KG1 (cell line): ENCODE results near the gene TBCD.
"Not testable (repeated sequence)": the region's sequence is repeated elsewhere in the genome, so short reads cannot be mapped to it uniquely, and the experiment has no call there.

ENCODE experiments used
- DNase-seq: peaks from one replicate; lab custom pipeline; 2025; lab: John Stamatoyannopoulos, UW

Gene TBCD

GRCh38 chr17:82729479-82730260 lies 22.2 kb upstream of the TBCD start:
- DNase-seq: no peak

- DNase-seq: no peak
Measured at GRCh38 chr17:82732118-82732743, 19.6 kb upstream of the TBCD start.

GRCh38 chr17:82734987-82735866 lies 16.6 kb upstream of the TBCD start, which contains the start of gene FN3K:
TSS of gene FN3K (plus strand) at chr17:82735615. CDS start at chr17:82735637, 22 bp downstream.
- DNase-seq: no peak

- DNase-seq: no peak
Measured at GRCh38 chr17:82736511-82737185, 15.2 kb upstream of the TBCD start.

GRCh38 chr17:82737967-82738877 lies 13.6 kb upstream of the TBCD start:
- DNase-seq: no peak

GRCh38 chr17:82740906-82741759 lies 10.7 kb upstream of the TBCD start:
- no peak for DNase-seq

GRCh38 chr17:82743344-82744219 lies 8.3 kb upstream of the TBCD start:
- no peak for DNase-seq

- not testable (repeated sequence) for DNase-seq
Measured at GRCh38 chr17:82744736-82745135, 7.1 kb upstream of the TBCD start.

- no peak for DNase-seq
Measured at GRCh38 chr17:82745524-82745923, 6.3 kb upstream of the TBCD start.

- no peak for DNase-seq
Measured at GRCh38 chr17:82748756-82749155, 3.1 kb upstream of the TBCD start.

GRCh38 chr17:82750241-82750908 lies 1.5 kb upstream of the TBCD start:
- DNase-seq: no peak

GRCh38 chr17:82751171-82751570 lies 694 bp upstream of the TBCD start:
- no peak for DNase-seq

- no peak for DNase-seq
Measured at GRCh38 chr17:82752371-82753200, 721 bp downstream of the TBCD start.

- no peak for DNase-seq
Measured at GRCh38 chr17:82753201-82753464, 1.3 kb downstream of the TBCD start.

GRCh38 chr17:82754297-82755208 lies 2.7 kb downstream of the TBCD start:
- no peak for DNase-seq

- no peak for DNase-seq
Measured at GRCh38 chr17:82756166-82756565, 4.3 kb downstream of the TBCD start.

GRCh38 chr17:82765371-82765770 lies 13.5 kb downstream of the TBCD start:
- no peak for DNase-seq
